GM15510 (cell line): ENCODE results near the gene FLYWCH1.

Experiments
- POLR2A ChIP-seq: IDR thresholded peaks from 3 replicates; pipeline ENCODE4 v1.6.1; 2011; ENCODE audit warnings: borderline replicate concordance; ENCODE audit not compliant: insufficient read length; ENCODE audit errors: extremely low read depth

FLYWCH1 gene

DNA sequence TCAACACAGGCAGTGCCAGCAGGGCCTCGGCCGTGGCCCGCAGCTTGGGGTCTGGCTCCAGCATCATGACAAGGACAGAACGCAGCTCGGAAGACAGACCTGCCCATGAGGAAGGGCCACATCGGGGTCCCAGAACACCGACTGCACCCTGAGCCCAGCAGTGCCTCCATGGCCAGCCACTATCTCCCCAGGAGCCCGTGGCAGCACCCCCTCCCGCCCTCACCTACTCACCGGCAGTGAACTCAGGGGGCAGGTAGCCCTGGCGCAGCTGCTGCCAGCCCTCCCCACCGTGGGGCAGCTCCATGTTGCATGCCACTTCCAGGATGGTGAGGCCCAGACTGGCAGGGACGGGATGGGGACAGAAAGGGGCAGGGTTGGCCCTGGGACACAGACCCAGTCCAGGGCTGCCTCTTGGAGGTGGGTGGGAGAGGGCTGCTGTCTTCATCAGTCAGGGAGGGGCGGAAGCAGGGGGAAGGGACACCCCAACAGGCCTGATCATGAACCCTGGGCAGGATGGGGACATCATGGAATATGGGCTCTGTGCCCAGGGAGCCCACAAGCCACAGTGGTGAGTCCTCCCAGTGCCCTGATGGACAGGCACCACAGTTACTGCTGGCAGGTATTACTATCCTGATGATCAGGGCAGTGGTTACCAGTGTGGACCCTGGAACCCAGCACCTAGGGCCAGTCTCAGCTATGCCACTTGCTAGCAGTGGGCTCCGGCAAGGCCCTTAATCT lies 62.8 kb downstream of the FLYWCH1 start:
- no peak for TF ChIP-seq POLR2A

DNA sequence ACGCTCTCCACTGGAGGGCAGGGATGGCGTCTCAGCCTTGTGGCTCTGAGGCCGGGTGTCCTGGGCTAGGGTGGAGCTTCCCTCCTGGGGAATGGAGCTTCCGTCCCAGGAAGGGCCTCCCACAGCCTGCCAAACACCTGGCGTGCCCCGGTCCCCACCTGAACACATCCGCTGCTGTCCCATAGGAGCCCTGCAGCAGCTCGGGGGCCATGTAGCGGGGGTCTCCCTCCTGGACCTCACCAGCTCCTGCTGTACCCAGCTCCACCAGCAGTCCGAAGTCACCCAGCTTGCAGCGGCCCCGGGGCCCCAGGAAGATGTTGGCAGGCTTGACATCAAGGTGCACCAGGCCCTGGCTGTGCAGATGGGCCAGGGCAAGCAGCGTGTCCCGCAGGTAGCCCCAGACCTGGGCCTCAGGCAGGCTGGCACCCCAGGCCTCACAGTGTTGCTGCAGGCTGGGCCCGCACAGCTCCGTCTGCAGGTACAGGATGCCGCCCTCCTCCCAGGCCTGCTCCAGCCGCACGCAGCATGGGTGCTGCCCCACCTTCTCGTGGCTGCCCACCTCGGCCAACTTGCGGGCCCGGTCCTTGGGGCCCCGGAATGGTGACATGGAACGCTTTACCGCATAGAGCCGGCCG lies 63.5 kb downstream of the FLYWCH1 start:
- no peak for TF ChIP-seq POLR2A

DNA sequence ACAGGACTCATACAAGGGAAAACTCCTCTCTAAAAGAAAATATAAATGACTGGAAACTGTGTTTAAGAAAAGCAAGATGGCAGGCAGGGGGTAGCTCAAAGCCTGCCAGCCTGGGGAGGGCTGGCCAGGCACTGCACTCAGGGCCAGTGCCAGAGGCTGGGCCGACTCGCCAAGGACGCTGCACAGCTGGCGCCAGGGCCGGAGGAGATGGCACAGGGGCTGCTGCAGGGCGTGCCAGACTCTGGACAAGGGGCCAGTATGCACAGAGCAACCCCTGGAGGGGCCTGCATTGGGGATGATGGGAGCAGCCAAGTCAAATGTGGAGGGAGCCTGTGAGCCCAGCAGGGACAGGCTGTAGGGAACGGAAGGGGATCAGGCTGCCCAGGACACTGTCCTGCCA lies 64.5 kb downstream of the FLYWCH1 start:
- TF ChIP-seq POLR2A, result no peak

DNA sequence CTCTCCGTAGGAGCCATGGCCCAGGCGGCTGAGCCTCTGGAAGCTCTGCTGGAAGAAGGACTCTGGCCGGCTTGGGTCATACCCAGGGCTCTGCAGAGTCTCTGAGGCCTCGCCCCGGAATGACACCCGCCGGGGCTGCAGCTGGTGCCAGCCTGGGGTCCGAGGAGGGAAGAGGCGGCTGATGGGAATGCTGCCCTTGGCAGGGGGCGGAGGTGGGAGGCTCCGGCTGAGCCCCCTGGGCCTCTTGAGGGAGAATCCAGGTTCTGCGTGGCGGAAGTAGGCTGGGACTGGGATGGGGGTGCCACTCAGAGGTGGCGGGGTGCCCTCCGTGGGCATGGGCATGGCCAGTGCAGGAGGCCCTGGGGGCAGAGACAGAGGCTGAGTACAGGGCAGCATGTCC lies 64.9 kb downstream of the FLYWCH1 start:
- TF ChIP-seq POLR2A, result no peak

DNA sequence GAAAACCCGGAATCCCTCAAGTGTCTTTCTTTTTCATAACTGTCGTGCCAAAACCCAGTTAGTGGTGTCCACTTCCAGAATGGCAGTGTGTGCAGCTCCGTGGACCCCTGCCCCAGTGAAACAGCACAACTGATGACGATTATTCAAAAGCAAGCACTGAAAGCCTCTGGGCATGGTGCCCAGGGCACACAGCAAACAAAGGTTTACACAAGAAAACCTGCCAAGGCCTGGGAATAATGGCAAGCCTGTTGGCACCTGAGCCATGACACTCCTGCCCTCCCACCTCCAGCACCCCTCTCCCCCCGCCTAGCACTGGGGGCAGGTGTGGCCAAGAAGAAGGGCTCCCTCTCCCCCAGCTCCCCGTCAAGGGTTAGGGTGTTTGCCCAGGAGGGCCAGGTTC lies 65.7 kb downstream of the FLYWCH1 start:
- TF ChIP-seq POLR2A, result no peak

GRCh38 chr16:2979669-2980226 lies 68.0 kb downstream of the FLYWCH1 start:
- no peak for TF ChIP-seq POLR2A

GRCh38 chr16:2980227-2981176 lies 68.8 kb downstream of the FLYWCH1 start, which contains the start of gene PKMYT1:
Gene PKMYT1 (minus strand): TSS chr16:2980446. CDS start chr16:2979657, 789 bp downstream.
- peak; percentile 98 for TF ChIP-seq POLR2A

GRCh38 chr16:2981177-2981898 lies 69.6 kb downstream of the FLYWCH1 start:
- no peak for TF ChIP-seq POLR2A

GRCh38 chr16:2981899-2982250 lies 70.1 kb downstream of the FLYWCH1 start:
- no peak for TF ChIP-seq POLR2A

DNA sequence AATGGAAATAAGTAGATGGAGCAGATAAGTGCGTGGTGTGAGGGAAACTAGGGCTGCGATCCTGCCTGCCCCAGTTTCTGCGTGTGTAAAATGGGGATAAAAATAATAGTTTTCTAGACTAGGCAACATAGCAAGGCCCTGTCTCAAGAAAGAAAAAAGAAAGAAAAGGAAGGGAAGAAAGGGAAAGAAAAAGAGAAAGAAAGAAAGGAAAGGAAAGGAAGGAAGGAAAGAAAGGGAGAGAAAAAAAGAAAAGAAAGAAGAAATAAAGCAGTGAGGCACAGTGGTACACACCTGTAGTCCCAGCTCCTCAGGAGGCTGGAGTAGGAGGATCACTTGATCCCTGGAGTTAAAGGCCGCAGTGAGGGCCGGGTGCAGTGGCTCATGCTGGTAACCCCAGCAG lies 70.7 kb downstream of the FLYWCH1 start:
- TF ChIP-seq POLR2A, result no peak

- no peak for TF ChIP-seq POLR2A
Measured at GRCh38 chr16:2983706-2984136, 72.0 kb downstream of the FLYWCH1 start.

DNA sequence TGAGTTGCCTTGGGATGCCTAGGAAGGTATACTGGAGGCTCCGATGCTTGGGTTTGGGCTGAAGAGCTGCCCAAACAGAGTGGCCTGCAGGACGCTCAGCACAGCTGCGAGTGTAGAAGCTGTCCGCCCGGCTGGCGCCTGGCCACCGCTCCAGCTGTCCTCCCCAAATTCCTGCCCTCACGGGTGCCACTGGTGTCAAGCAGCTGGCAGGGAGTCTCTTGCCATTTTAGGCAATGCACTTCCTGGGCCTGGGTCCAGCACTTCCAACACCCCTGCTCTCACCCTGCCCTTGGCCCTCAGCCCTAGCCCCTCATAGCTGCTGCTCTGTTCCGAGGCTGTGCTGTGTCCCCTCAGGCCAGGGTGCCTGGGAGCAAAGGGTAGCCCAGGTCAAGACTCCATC lies 73.7 kb downstream of the FLYWCH1 start:
- no peak for TF ChIP-seq POLR2A

GRCh38 chr16:2985893-2986355 lies 74.2 kb downstream of the FLYWCH1 start:
- TF ChIP-seq POLR2A, result no peak

- no peak for TF ChIP-seq POLR2A
Measured at GRCh38 chr16:2986623-2987188, 75.0 kb downstream of the FLYWCH1 start.
